OCI-LY1 (cell line): Measurements from ENCODE around the gene TSPAN8.

Experiments used
- EZH2 ChIP-seq: fragments of 200-600 bp; sonication (generic), shearing (Covaris generic); IDR thresholded peaks from 2 replicates; pipeline ENCODE4 v1.8.0; 2017; ENCODE audit warnings: borderline replicate concordance, mixed run types, mild to moderate bottlenecking, antibody characterized with exemption, low read length, moderate library complexity, mixed read lengths
- TF ChIP-seq, protein P1 (sequence below): fragments of 200-600 bp; sonication (generic), shearing (Covaris generic); IDR thresholded peaks from 2 replicates; pipeline ENCODE4 v1.5.1; 2017; ENCODE audit warnings: mild to moderate bottlenecking, antibody characterized with exemption, low read length, moderate library complexity, mixed read lengths

DNA sequence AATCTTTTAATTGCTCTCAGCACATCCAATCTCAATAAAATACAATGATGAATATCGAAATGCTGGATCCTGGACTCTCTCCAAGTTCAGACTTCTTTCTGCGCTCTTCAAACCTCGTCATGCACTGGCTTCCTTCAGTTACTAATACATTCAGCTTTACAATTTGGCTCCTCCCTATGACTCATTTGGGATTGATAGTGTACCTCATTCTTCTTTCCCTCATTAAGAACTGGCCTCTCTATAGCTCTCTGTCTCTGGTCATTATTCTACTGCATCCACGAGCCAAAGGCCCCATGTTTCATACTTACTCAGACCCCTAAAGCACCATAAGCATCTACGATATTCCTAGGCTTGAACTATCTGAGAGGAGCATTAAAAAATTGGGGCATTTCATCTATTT, 4.9 kb downstream of the TSPAN8 start:
- TF ChIP-seq, protein P1, sequence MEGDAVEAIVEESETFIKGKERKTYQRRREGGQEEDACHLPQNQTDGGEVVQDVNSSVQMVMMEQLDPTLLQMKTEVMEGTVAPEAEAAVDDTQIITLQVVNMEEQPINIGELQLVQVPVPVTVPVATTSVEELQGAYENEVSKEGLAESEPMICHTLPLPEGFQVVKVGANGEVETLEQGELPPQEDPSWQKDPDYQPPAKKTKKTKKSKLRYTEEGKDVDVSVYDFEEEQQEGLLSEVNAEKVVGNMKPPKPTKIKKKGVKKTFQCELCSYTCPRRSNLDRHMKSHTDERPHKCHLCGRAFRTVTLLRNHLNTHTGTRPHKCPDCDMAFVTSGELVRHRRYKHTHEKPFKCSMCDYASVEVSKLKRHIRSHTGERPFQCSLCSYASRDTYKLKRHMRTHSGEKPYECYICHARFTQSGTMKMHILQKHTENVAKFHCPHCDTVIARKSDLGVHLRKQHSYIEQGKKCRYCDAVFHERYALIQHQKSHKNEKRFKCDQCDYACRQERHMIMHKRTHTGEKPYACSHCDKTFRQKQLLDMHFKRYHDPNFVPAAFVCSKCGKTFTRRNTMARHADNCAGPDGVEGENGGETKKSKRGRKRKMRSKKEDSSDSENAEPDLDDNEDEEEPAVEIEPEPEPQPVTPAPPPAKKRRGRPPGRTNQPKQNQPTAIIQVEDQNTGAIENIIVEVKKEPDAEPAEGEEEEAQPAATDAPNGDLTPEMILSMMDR: no peak
- TF ChIP-seq EZH2: no peak
